CD4-positive, alpha-beta T cell (primary cell): ENCODE measurements around the gene ARHGAP33. TPM values are rescaled to one million over a fixed set of nuclear protein-coding genes. Genes with fewer than 3 reads are reported as not detected.

Experiments used
- ATAC-seq: fragments of 200-7000 bp; cut with Tn5 transposase; one replicate; pipeline ENCODE4 v1.10.0; 2022; ENCODE audit warnings: mild to moderate bottlenecking; ENCODE audit not compliant: poor library complexity
- CTCF ChIA-PET: fragments of 350-600 bp; sonication (Branson Sonifier 250); formaldehyde crosslinking; loops from one replicate; lab custom pipeline; 2021; ENCODE audit warnings: antibody characterized with exemption, inconsistent platforms; lab: Charles Lee
- POLR2A ChIA-PET: fragments of 350-600 bp; sonication (Branson Sonifier 250); formaldehyde crosslinking; loops from one replicate; lab custom pipeline; 2021; ENCODE audit warnings: antibody characterized with exemption, inconsistent platforms; lab: Charles Lee
- DNase-seq, 14 experiments: peaks; one replicate each; pipeline ENCODE4 v3.0.0-alpha.2; 2013 to 2020; ENCODE audit warnings: mixed read lengths in 2 of 14
- H3K27ac ChIP-seq, 2 donors: one replicate each; pipeline versions ENCODE4 v1.5.1 to v1.7.0; 2013; ENCODE audit warnings: low read length in 2 of 2, low read depth in 1 of 2, mild to moderate bottlenecking in 1 of 2
- H3K27me3 ChIP-seq, 2 experiments: 1 replicate in 1 of 2; 2 replicates in 1 of 2; pipeline versions ENCODE4 v1.6.1 to v1.7.0; 2013; ENCODE audit warnings: low read length in 2 of 2, control low read depth in 1 of 2, mild to moderate bottlenecking in 1 of 2, moderate library complexity in 1 of 2; ENCODE audit not compliant: insufficient read depth in 2 of 2, control insufficient read depth in 1 of 2
- H3K36me3 ChIP-seq: one replicate; pipeline ENCODE4 v1.6.1; 2013; ENCODE audit warnings: low read length, control low read depth; ENCODE audit not compliant: insufficient read depth
- H3K4me1 ChIP-seq: one replicate; pipeline ENCODE4 v1.6.1; 2013; ENCODE audit warnings: low read length, control low read depth; ENCODE audit not compliant: insufficient read depth
- H3K4me3 ChIP-seq: one replicate; pipeline ENCODE4 v1.5.1; 2013; ENCODE audit warnings: mild to moderate bottlenecking, low read length, moderate library complexity
- H3K9me3 ChIP-seq, 2 experiments: 1 replicate in 1 of 2; 2 replicates in 1 of 2; pipeline versions ENCODE4 v1.6.1 to v1.7.0; 2013; ENCODE audit warnings: low read length in 2 of 2, mild to moderate bottlenecking in 2 of 2, control low read depth in 1 of 2, moderate library complexity in 1 of 2; ENCODE audit not compliant: control insufficient read depth in 1 of 2, insufficient read depth in 1 of 2
- H3K27ac Mint-ChIP-seq: one replicate; pipeline ENCODE4 v1.8.0; 2020; ENCODE audit warnings: mixed read lengths
- H3K27me3 Mint-ChIP-seq: one replicate; pipeline ENCODE4 v1.8.0; 2021; ENCODE audit warnings: mixed read lengths
- H3K36me3 Mint-ChIP-seq: one replicate; pipeline ENCODE4 v1.8.0; 2021; ENCODE audit warnings: low read depth, mixed read lengths
- H3K4me1 Mint-ChIP-seq: one replicate; pipeline ENCODE4 v1.8.0; 2021; ENCODE audit warnings: low read depth, mixed read lengths
- H3K4me3 Mint-ChIP-seq: one replicate; pipeline ENCODE4 v1.8.0; 2020; ENCODE audit warnings: mild to moderate bottlenecking, mixed read lengths
- H3K9me3 Mint-ChIP-seq: one replicate; pipeline ENCODE4 v1.8.0; 2020; ENCODE audit warnings: mixed read lengths
- CTCF ChIP-seq: fragments of 200-600 bp; IDR thresholded peaks from one replicate; pipeline ENCODE4 v1.8.0; 2022; ENCODE audit warnings: antibody characterized with exemption, mild to moderate bottlenecking
- intact Hi-C, 2 experiments: fragments of 100-400 bp; cut with DNase I in 1 of 2; cut with micrococcal nuclease in 1 of 2; formaldehyde crosslinking; loops; one replicate each; pipeline versions ENCODE4 v1.15.1 to v1.9.0; 2023 to 2025; cut with DNase I, micrococcal nuclease
- total RNA-seq, 174 experiments: library from RNA in 2 of 174; stranded (reverse) in 2 of 174; gene quantifications; one replicate each; pipeline ENCODE4 v1.2.3 and lab custom pipeline; 2021 to 2026

The ARHGAP33 gene
- total RNA-seq, 2 experiments from 2014 or later: 16.4 to 19.5 TPM

- no peak overlapping the region for H3K27ac Mint-ChIP-seq
- H3K27me3 Mint-ChIP-seq: peaks cover 20% of the 10 kb centered on the region
- ATAC-seq (no peak), DNase-seq (no peak)
- H3K4me3 Mint-ChIP-seq: no peak overlapping the region
- H3K36me3 Mint-ChIP-seq: no peaks in the 10 kb centered on the region
- ChIA-PET POLR2A (no interaction called here), CTCF (no interaction called here)
- Histone ChIP-seq H3K4me3 (no peak overlapping the region), H3K4me1 (no peaks in the 10 kb centered on the region), H3K36me3 (no peaks in the 10 kb centered on the region), H3K27ac (no peak overlapping the region), H3K9me3 (no peaks in the 10 kb centered on the region), H3K27me3 (no peaks in the 10 kb centered on the region)
- no peaks in the 10 kb centered on the region for H3K9me3 Mint-ChIP-seq
- no peaks in the 10 kb centered on the region for H3K4me1 Mint-ChIP-seq
- intact Hi-C loops: no loop called here
- TF ChIP-seq CTCF: no peak
Observed at GRCh38 chr19:35811317-35812219, 36.2 kb downstream of the ARHGAP33 start.

- ATAC-seq (no peak), DNase-seq (no peak)
- POLR2A ChIA-PET: no interaction called here
- Mint-ChIP-seq H3K9me3 (no peaks in the 10 kb centered on the region), H3K4me3 (no peak within 1 kb of the TSS), H3K27ac (no peak within 1 kb of the TSS), H3K4me1 (no peaks in the 10 kb centered on the region), H3K36me3 (no peaks in the 10 kb centered on the region), H3K27me3 (peaks cover 23% of the 10 kb centered on the region)
- Histone ChIP-seq H3K27me3 (peaks cover 0 to 1% of the 10 kb centered on the region in 2 experiments), H3K36me3 (no peaks in the 10 kb centered on the region), H3K27ac (no peak within 1 kb of the TSS), H3K4me1 (no peaks in the 10 kb centered on the region), H3K4me3 (no peak within 1 kb of the TSS), H3K9me3 (no peaks in the 10 kb centered on the region)
- no peak for TF ChIP-seq CTCF
- intact Hi-C loops: no loop called here
- CTCF ChIA-PET: no interaction called here
Observed at GRCh38 chr19:35812220-35813042, 37.1 kb downstream of the ARHGAP33 start, which contains the start of gene PRODH2. Gene PRODH2 (minus strand): TSS chr19:35812845. CDS start chr19:35812805, 40 bp downstream.

GRCh38 chr19:35813043-35813890 lies 37.9 kb downstream of the ARHGAP33 start:
- H3K9me3 ChIP-seq: no peaks in the 10 kb centered on the region
- H3K36me3 ChIP-seq: no peaks in the 10 kb centered on the region
- H3K27me3 ChIP-seq: peaks cover under 1 to 5% of the 10 kb centered on the region in 2 experiments
- Mint-ChIP-seq H3K27ac (no peak overlapping the region), H3K4me1 (no peaks in the 10 kb centered on the region), H3K4me3 (no peak overlapping the region), H3K9me3 (no peaks in the 10 kb centered on the region), H3K27me3 (peaks cover 27% of the 10 kb centered on the region), H3K36me3 (no peaks in the 10 kb centered on the region)
- DNase-seq: no peak
- intact Hi-C loops: no loop called here
- TF ChIP-seq CTCF: no peak
- CTCF ChIA-PET: no interaction called here
- POLR2A ChIA-PET: no interaction called here
- no peak for ATAC-seq
- no peaks in the 10 kb centered on the region for H3K4me1 ChIP-seq
- no peak overlapping the region for H3K27ac ChIP-seq
- no peak overlapping the region for H3K4me3 ChIP-seq
